ENCODE measurements around the gene TMEM129. TPM values are rescaled to one million over a fixed set of nuclear protein-coding genes. Genes with fewer than 3 reads are reported as not detected.

Gene TMEM129
- polyA plus RNA-seq, 1 donor from 2014 or later, result 42.1 TPM

- H2AFZ ChIP-seq (ENCODE audit: low read depth, low read length), result no peak overlapping the region
- H3K27me3 ChIP-seq (ENCODE audit: insufficient read depth, low read depth, low read length), result no peaks in the 10 kb centered on the region
- H3K36me3 ChIP-seq (ENCODE audit: insufficient read depth, low read length), result no peaks in the 10 kb centered on the region
- no peaks in the 10 kb centered on the region for H3K9me3 ChIP-seq (ENCODE audit: low read length)
- peak overlapping the region; percentile 95 for H3K4me3 ChIP-seq (ENCODE audit: low read length)
- no peak overlapping the region for H3K9ac ChIP-seq (ENCODE audit: low read length)
- no peak overlapping the region for H3K4me2 ChIP-seq (ENCODE audit: low read length)
- TF ChIP-seq EP300 (conservative IDR thresholded peaks at IDR 0.05; ENCODE audit: poor library complexity, severe bottlenecking) (no peak), RAD21 (conservative IDR thresholded peaks at IDR 0.05) (no peak), REST (IDR thresholded peaks at IDR 0.05; ENCODE audit: borderline replicate concordance) (no peak), MXI1 (conservative IDR thresholded peaks at IDR 0.05; ENCODE audit: poor library complexity, severe bottlenecking) (no peak)
- no peaks in the 10 kb centered on the region for H4K20me1 ChIP-seq (ENCODE audit: insufficient read depth)
- H3F3A ChIP-seq (ENCODE audit: insufficient read depth, low read length, poor library complexity, severe bottlenecking), result no peaks in the 10 kb centered on the region
- peaks cover 20% of the 10 kb centered on the region for H3K79me2 ChIP-seq (replicated peaks; ENCODE audit: insufficient read depth, low read length)
- no peaks in the 10 kb centered on the region for H3K9me2 ChIP-seq (ENCODE audit: insufficient read depth, low read length)
- H3K27ac ChIP-seq (ENCODE audit: low read length), result no peak overlapping the region
These were observed 785 bp upstream of the TMEM129 start for GRCh38 chr4:1721666-1722550.

GRCh38 chr4:1720163-1720983 lies 750 bp downstream of the TMEM129 start:
- H3K79me2 ChIP-seq (replicated peaks; ENCODE audit: insufficient read depth, low read length), result peaks cover 20% of the 10 kb centered on the region

More at GRCh38 chr4:1720163-1720983, 750 bp downstream of the TMEM129 start:
- no peaks in the 10 kb centered on the region for H3K36me3 ChIP-seq (ENCODE audit: insufficient read depth, low read length)
- H3K9ac ChIP-seq (ENCODE audit: low read length), result peak overlapping the region; percentile 74
- no peaks in the 10 kb centered on the region for H3F3A ChIP-seq (ENCODE audit: insufficient read depth, low read length, poor library complexity, severe bottlenecking)
- H2AFZ ChIP-seq (ENCODE audit: low read depth, low read length), result peak overlapping the region; percentile 56
- no peaks in the 10 kb centered on the region for H3K9me2 ChIP-seq (ENCODE audit: insufficient read depth, low read length)
- H3K4me2 ChIP-seq (ENCODE audit: low read length), result peak overlapping the region; percentile 62
- peak overlapping the region; percentile 95 for H3K4me3 ChIP-seq (ENCODE audit: low read length)
- H3K27ac ChIP-seq (ENCODE audit: low read length), result peak overlapping the region; percentile 52
- H3K27me3 ChIP-seq (ENCODE audit: insufficient read depth, low read depth, low read length), result no peaks in the 10 kb centered on the region
- no peaks in the 10 kb centered on the region for H3K9me3 ChIP-seq (ENCODE audit: low read length)
- TF ChIP-seq TAF1 (IDR thresholded peaks at IDR 0.05; ENCODE audit: low read depth), result peak; percentile 38
- TF ChIP-seq REST (IDR thresholded peaks at IDR 0.05; ENCODE audit: borderline replicate concordance), result no peak
- TF ChIP-seq MXI1 (conservative IDR thresholded peaks at IDR 0.05; ENCODE audit: poor library complexity, severe bottlenecking), result peak; percentile 62
- peak; percentile 28 for TF ChIP-seq POLR2AphosphoS5 (IDR thresholded peaks at IDR 0.05)
- no peak for TF ChIP-seq SMC3 (conservative IDR thresholded peaks at IDR 0.05; ENCODE audit: poor library complexity)
- no peak for TF ChIP-seq RAD21 (conservative IDR thresholded peaks at IDR 0.05)
- TF ChIP-seq EZH2 (IDR thresholded peaks at IDR 0.05; ENCODE audit: borderline replicate concordance, insufficient read depth, low read length, poor library complexity, severe bottlenecking), result no peak
- TF ChIP-seq CTCF (IDR thresholded peaks at IDR 0.05; ENCODE audit: poor library complexity, severe bottlenecking), result no peak
- no peak for TF ChIP-seq EP300 (conservative IDR thresholded peaks at IDR 0.05; ENCODE audit: poor library complexity, severe bottlenecking)
- no peaks in the 10 kb centered on the region for H4K20me1 ChIP-seq (ENCODE audit: insufficient read depth)
